Left colon (tissue), 2 donors: Measurements from ENCODE around the gene DGLUCY. TPM values are rescaled to one million over a fixed set of nuclear protein-coding genes. Genes with fewer than 3 reads are reported as not detected.

Experiments
- ATAC-seq: fragments of 200-7000 bp; cut with Tn5 transposase; one replicate; pipeline ENCODE4 v1.9.1; 2020; ENCODE audit warnings: mild to moderate bottlenecking, moderate library complexity
- DNase-seq, 2 donors: peaks; one replicate each; pipeline ENCODE4 v3.0.0-alpha.2; 2020
- intact Hi-C, 2 donors: fragments of 100-400 bp; cut with DNase I in 1 of 2; cut with micrococcal nuclease in 1 of 2; formaldehyde crosslinking; loops; one replicate each; pipeline versions ENCODE4 v1.11.2 to v1.14.0; 2022; cut with DNase I, micrococcal nuclease
- total RNA-seq, 2 donors: library from RNA; stranded (reverse); fragmentation: NEBNext Ultra II Directional; extraction: Animal tissue kit (Norgen Biotek cat#: 25700); gene quantifications; one replicate each; pipeline ENCODE4 v1.2.1, GENCODE V29; 2021
- donor health status: DM: no; HTN: no; CAD: no.
- donor health status: DM: yes; HTN: yes; CAD: no.

DGLUCY gene
- total RNA-seq, 2 donors from 2014 or later: 98.7 to 107 TPM

DNA sequence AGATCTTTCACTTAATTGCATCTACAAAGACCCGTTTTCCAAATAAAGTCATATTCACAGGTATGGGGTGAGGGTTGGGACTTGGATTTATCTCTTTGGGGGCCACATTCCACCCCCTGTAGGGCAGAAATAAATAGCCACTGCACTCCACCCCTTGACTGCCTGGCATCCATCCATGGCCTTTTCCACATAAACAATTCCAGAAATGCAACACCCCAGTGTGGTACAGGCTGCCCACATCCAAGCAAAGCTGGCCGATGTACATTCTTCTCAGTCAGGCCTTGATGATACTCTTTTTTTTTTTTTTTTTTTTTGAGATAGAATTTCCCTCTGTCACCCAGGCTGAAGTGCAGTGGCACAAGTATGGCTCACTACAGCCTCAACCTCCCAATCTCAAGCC, 12.9 kb downstream of the DGLUCY start:
- intact Hi-C loops: no loop called here

DNA sequence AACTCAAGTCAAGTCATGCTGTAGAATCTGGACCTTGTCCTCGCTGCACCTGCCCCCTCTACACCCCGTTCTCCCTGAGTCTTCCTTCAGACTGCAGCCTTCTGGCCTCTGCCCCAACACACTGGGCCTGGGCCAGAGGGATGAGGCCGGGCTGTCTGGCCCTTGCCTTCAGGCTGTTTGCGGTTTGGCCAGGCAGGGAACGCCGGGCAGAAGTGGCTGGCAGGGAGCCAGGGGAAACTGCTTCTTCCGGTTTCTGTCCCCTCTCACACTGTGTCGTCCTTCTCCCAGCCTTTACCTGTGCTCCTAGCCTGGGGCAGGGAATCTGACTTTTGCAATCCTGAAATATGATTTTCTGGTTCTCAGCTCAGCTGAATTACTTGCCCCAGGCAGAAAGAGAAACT, 13.5 kb downstream of the DGLUCY start:
- peak; percentile 63 to 85 for DNase-seq
- intact Hi-C loops: no loop called here
- peak; percentile 90 for ATAC-seq

More for the DNA sequence above, 12.9 kb downstream of the DGLUCY start:
- no peak for DNase-seq
- ATAC-seq: no peak

- ATAC-seq (no peak), DNase-seq (no peak)
- intact Hi-C loops: no loop called here
These were observed 14.1 kb downstream of the DGLUCY start for GRCh38 chr14:91127924-91128323.

- intact Hi-C loops: no loop called here
- no peak for ATAC-seq
- no peak for DNase-seq
These were observed 14.8 kb downstream of the DGLUCY start for GRCh38 chr14:91128699-91129098.

DNA sequence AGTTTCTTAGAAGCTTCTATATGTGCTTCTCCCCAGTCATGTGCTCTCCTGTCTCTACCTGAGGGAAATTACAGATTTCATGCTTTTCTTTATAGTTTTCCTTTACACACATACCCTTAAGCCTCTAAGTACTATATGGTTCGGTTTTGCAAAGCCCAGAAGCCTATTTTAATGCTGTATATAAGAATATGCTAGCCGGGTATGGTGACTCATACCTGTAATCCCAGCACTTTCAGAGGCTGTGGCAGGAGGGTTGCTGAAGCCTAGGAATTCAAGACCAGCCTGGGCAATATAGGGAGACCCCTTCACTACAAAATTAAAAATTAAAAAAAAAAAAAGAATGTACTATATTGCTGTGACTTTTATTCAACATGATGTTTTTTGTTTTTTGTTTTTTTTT, 15.4 kb downstream of the DGLUCY start:
- intact Hi-C loops: no loop called here
- no peak for DNase-seq
- no peak for ATAC-seq

- ATAC-seq: no peak
These were observed 21.2 kb downstream of the DGLUCY start for GRCh38 chr14:91135039-91135438.

GRCh38 chr14:91138511-91139359, 24.9 kb downstream of the DGLUCY start:
- ATAC-seq (peak; percentile 55), DNase-seq (peak in 1 of 2 donors; percentile 33)
- intact Hi-C loops: no loop called here

More at GRCh38 chr14:91135039-91135438, 21.2 kb downstream of the DGLUCY start:
- intact Hi-C loops: no loop called here
- no peak for DNase-seq

GRCh38 chr14:91139776-91140175, 25.9 kb downstream of the DGLUCY start:
- peak; percentile 25 for ATAC-seq
- intact Hi-C loops: no loop called here
- no peak for DNase-seq

DNA sequence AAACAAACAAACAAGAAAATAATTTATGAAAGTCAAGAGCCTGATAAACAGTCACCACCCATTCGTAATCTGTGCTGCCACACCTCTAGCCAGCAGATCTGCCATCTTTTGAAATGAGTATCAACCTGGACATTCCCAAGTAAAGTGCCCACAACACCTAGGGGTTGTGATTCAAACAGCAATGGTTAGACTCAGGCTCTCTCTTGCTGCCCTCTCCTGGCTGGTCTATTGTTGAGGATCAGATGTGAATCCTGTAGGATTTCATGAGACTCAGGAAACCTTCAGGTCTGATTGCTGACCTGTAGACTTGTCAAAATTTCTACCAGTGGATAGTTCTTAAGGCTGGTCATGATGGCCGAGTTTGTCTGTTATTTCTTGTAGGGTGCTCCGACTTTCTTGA, 26.8 kb downstream of the DGLUCY start:
- intact Hi-C loops: no loop called here
- DNase-seq (peak in 1 of 2 donors; percentile 35), ATAC-seq (peak; percentile 82)

- DNase-seq (peak in 1 of 2 donors; percentile 25), ATAC-seq (no peak)
- intact Hi-C loops: no loop called here
These were observed 28.4 kb downstream of the DGLUCY start for GRCh38 chr14:91142214-91142668.

DNA sequence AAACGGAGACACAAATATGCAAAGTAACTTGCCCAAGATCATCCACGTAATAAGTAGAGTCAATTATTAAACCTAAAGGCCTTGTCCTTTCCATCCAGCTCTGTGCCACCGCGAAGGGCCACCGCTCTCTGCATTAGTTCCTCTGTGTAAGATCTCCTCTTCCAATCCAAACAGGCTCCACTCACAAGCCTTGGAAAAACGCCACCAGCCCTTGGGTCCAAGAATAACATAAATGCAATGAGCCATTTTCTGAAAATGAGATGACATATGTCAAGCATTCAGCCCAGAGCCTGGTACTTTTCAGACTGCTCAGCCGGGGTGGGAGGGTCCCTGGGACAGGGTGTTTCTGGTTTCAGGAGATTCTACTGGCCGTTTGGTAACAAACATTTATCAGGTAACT, 30.0 kb downstream of the DGLUCY start:
- ATAC-seq (no peak), DNase-seq (no peak)
- intact Hi-C loops: no loop called here

DNA sequence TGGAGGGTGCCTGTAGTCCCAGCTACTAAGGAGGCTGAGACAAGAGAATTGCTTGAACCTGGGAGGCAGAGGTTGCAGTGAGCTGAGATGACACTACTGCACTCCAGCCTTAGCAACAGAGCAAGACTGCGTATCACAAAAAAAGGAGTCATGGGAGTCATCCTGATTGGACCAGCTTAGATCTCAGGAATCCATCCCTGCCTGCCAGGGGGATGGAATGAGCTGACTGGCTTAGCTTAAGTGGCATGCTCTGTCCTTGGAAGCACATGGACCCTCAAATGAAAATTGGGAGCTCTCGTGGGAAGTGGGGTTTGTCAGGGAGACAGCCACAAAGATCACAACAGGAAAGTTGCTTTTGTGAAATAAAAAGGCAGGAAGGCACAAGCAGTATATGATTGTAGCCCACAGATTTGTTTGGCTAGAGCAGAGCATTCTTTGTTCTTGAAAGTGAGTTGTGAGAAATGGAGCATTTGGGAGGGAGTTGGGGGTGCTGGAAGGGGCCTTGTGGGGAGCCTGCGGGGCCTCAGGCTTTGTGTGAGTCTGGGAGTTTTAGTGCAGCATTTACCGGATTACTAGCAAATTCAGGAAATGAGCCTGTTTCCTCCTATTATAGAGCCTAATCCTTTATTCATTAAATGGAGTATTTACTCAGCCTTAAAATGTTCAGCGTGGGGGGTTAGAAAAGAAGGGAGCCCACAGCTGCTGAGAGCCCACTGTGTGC, 30.7 kb downstream of the DGLUCY start:
- ATAC-seq: no peak
- intact Hi-C loops: no loop called here

DNA sequence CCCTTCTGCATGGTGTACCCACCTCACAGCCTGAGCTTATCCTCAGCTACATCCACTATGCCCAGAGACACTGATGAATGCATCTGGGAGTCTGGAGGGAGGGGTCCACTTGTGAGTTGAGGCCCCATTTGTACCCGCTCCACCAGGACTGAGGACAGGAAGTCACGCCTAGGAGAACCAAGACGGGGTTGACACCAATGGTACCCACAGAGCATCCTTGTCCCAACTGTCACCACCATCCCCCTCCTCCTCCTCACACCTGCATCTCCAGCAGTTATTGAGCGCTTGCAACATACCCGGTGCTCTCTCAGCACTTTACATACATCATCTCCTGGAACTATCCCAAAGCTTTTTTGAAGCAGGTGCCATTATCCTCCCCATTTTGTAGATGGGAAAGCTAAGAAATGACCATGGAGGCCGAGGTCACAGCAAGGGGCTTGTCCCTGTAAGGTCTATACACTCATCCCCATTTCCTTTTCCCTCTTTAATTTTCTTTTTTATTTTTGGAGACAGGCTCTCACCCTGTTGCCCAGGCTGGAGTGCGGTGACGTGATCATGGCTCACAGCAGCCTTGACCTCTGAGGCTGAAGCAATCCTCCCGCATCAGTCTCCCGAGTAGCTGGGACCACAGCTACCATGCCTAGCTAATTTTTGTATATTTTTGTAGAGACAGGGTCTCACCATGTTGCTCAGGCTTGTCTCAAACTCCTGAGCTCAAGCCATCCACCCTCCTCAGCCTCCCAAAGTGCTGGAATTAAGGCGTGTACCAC, 31.7 kb downstream of the DGLUCY start:
- intact Hi-C loops: no loop called here
- ATAC-seq (no peak), DNase-seq (no peak)

More for the DNA sequence above, 30.7 kb downstream of the DGLUCY start:
- no peak for DNase-seq

DNA sequence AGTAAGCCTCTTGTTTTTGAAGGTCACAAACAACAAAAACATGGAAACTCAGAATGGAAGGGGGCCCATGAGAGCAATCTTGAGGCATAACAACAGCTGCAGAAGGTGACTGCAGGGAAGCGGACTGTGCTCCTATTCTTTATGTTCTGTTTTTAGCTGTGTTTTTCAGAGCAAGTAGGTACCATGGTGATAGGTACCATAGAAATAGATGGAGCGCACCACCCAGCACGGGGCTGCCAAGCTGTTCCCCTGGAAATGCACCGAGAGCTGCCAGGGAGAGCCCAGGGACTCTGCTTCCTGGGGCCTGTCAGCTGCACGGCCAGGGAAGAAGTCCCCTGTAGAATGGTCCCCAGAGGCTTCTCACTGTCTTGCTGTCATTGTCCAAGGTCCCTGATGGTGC, 32.8 kb downstream of the DGLUCY start:
- DNase-seq (no peak), ATAC-seq (no peak)
- intact Hi-C loops: no loop called here

GRCh38 chr14:91149462-91149861, 35.6 kb downstream of the DGLUCY start:
- ATAC-seq (peak; percentile 70), DNase-seq (peak in 1 of 2 donors; percentile 62)
- intact Hi-C loops: no loop called here

DNA sequence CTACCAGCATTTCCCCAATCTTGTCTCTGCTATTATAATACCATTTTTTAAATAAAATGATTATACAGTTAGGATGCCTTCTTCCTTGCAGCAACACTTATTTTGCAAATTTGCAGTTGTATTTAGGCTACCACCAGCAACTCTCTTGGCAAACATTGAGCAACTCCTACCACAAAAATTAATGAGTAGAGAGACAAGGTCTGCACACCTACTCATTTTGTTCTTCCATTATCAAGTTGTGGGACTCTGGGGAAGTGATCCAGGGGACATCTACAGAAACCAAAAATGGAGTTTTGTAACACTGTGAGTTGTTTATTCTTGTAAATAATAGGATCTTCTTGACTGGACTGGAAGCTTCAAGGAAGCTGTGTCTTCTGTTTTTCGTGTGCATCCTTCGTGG, 38.6 kb downstream of the DGLUCY start:
- intact Hi-C loops: no loop called here
- no peak for DNase-seq
- ATAC-seq: no peak

DNA sequence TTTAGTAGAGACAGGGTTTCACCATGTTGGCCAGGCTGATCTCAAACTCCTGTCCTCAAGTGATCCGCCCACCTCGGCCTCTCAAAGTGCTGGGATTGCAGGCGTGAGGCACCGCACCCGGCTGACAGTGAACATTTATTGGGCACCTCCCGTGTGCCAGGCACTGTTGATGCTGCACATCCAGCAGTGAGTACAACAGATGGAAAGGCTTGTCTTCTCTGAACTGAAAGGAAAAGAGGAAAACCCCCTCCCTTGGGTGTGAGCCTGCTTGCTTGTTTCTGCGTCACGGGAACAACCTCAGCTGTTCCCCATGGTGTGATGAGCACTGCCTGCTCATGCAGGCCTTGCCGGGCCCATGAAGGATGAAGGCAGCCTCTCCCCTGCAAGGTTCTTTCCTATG, 39.5 kb downstream of the DGLUCY start:
- ATAC-seq: peak; percentile 53
- intact Hi-C loops: no loop called here

DNA sequence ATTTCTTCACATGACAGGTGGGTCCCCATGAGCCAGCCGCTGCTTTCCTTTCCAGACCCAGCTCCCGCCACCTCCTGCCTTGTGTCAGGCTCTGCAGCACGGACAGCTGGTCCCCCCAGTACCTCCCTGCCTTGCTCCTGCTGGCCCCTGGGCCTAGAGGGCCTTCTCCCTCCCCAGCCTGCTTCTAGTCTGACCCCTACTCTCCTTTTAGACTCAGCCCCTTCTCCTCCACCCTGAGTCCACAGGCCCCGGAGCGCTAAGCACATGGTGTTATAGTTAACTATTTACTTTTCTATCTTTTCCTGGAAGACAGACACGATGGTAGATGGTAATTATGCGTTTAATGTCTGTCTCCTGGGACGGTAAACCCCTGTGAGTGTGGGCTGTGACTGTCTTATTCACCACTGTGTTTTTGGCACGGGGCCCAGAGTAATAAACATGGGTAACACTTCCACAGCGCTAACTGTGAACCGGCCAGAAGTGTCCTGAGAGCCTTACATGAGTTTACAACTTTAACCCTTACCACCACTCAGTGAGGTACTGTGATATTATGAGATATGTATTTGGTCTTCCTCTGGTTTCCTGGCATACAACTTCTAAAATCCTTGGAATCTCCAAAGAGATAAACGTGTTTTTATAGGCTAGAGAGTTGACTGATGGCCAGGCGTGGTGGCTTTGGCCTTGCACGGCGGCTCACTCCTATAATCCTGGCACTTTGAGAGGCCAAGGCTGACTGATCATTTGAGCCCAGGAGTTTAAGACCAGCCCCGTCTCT, 41.2 kb downstream of the DGLUCY start:
- intact Hi-C loops: no loop called here
- DNase-seq (peak; percentile 94 to 95), ATAC-seq (peak; percentile 82)

More for the DNA sequence above, 39.5 kb downstream of the DGLUCY start:
- peak; percentile 62 to 69 for DNase-seq
